IPS-NIHi11 (cell line): ENCODE data around the gene ACACA.
"Not testable (repeated sequence)": the region's sequence is repeated elsewhere in the genome, so short reads cannot be mapped to it uniquely, and the experiment has no call there.

Experiments used
- DNase-seq: peaks from one replicate; pipeline ENCODE4 v3.0.0; 2012; ENCODE audit warnings: mixed read lengths, low spot score

Gene ACACA

GRCh38 chr17:37176723-37177122 is 229.9 kb downstream of the ACACA start:
- no peak for DNase-seq

- DNase-seq: peak; percentile 37
Observed at GRCh38 chr17:37174205-37174604, 232.4 kb downstream of the ACACA start.

GRCh38 chr17:37170881-37171425 is 235.7 kb downstream of the ACACA start:
- DNase-seq: no peak

GRCh38 chr17:37168731-37169353 is 237.8 kb downstream of the ACACA start:
- DNase-seq: no peak

- no peak for DNase-seq
Observed at GRCh38 chr17:37167756-37168155, 238.9 kb downstream of the ACACA start.

- no peak for DNase-seq
Observed at GRCh38 chr17:37164057-37164456, 242.6 kb downstream of the ACACA start.

GRCh38 chr17:37162800-37163199 is 243.8 kb downstream of the ACACA start:
- no peak for DNase-seq

GRCh38 chr17:37160944-37161343 is 245.7 kb downstream of the ACACA start:
- no peak for DNase-seq

GRCh38 chr17:37158290-37158689 is 248.3 kb downstream of the ACACA start:
- no peak for DNase-seq

GRCh38 chr17:37148156-37148555 is 258.5 kb downstream of the ACACA start:
- DNase-seq: no peak

- DNase-seq: no peak
Observed at GRCh38 chr17:37147301-37147812, 259.3 kb downstream of the ACACA start.

- DNase-seq: no peak
Observed at GRCh38 chr17:37146086-37147064, 260.3 kb downstream of the ACACA start.

- DNase-seq: no peak
Observed at GRCh38 chr17:37144075-37144701, 262.4 kb downstream of the ACACA start.

GRCh38 chr17:37143558-37143957 is 263.1 kb downstream of the ACACA start:
- not testable (repeated sequence) for DNase-seq

- no peak for DNase-seq
Observed at GRCh38 chr17:37142294-37142896, 264.2 kb downstream of the ACACA start.

GRCh38 chr17:37138571-37139120 is 268.0 kb downstream of the ACACA start:
- no peak for DNase-seq

GRCh38 chr17:37137906-37138514 is 268.6 kb downstream of the ACACA start:
- no peak for DNase-seq

GRCh38 chr17:37137070-37137610 is 269.5 kb downstream of the ACACA start:
- DNase-seq: no peak

GRCh38 chr17:37135576-37135975 is 271.1 kb downstream of the ACACA start:
- DNase-seq: no peak

GRCh38 chr17:37134050-37134449 is 272.6 kb downstream of the ACACA start:
- no peak for DNase-seq

- no peak for DNase-seq
Observed at GRCh38 chr17:37133136-37133535, 273.5 kb downstream of the ACACA start.
